IMR-90 (cell line): ENCODE data around the gene PIK3CG. TPM values are rescaled to one million over a fixed set of nuclear protein-coding genes. Genes with fewer than 3 reads are reported as not detected.

Source experiments
- ATAC-seq: fragments of 200-7000 bp; cut with Tn5 transposase; 2 replicates; pipeline ENCODE4 v1.9.1; 2020; ENCODE audit warnings: low read depth, mild to moderate bottlenecking, moderate library complexity
- BruUV-seq: library from RNA; stranded (reverse); fragments of 400-500 nt; replicated peaks from 2 replicates; lab custom pipeline; 2021; lab: Mats Ljungman, UMichigan
- CTCF ChIA-PET: fragments of 300-600 bp; formaldehyde crosslinking; extraction: SDS; loops from one replicate; lab custom pipeline; 2021; ENCODE audit warnings: antibody characterized with exemption; lab: Yijun Ruan, JAX
- POLR2A ChIA-PET: fragments of 300-600 bp; sonication (Branson Sonifier 250); formaldehyde crosslinking; loops from one replicate; lab custom pipeline; 2022; ENCODE audit warnings: antibody characterized with exemption; ENCODE audit not compliant: unreplicated experiment; lab: Charles Lee
- DNase-seq: peaks from one replicate; pipeline ENCODE4 v3.0.0; 2013
- H2AFZ ChIP-seq: replicated peaks from 2 replicates; pipeline ENCODE3; 2013; ENCODE audit warnings: low read length, mild to moderate bottlenecking; ENCODE audit not compliant: poor library complexity
- H2AK5ac ChIP-seq: 2 replicates; pipeline ENCODE4 v1.6.1; 2013; ENCODE audit warnings: low read depth, low read length, inconsistent platforms
- H2AK9ac ChIP-seq: replicated peaks from 2 replicates; pipeline ENCODE3; 2013; ENCODE audit warnings: mild to moderate bottlenecking, low read depth, low read length, moderate library complexity; ENCODE audit not compliant: poor library complexity
- H2BK120ac ChIP-seq: 2 replicates; pipeline ENCODE4 v1.6.1; 2013; ENCODE audit warnings: low read depth, low read length, inconsistent platforms
- H2BK15ac ChIP-seq: 3 replicates; pipeline ENCODE4 v1.6.1; 2013; ENCODE audit warnings: low read depth, low read length, inconsistent platforms
- H2BK20ac ChIP-seq: 2 replicates; pipeline ENCODE4 v1.6.1; 2013; ENCODE audit warnings: low read depth, mild to moderate bottlenecking, inconsistent platforms, low read length, moderate library complexity
- H2BK5ac ChIP-seq: 2 replicates; pipeline ENCODE4 v1.6.1; 2013; ENCODE audit warnings: mild to moderate bottlenecking, low read depth, low read length, inconsistent platforms; ENCODE audit not compliant: poor library complexity, severe bottlenecking
- H3K14ac ChIP-seq: replicated peaks from 2 replicates; pipeline ENCODE4 v1.6.1; 2013; ENCODE audit warnings: low read depth, low read length, inconsistent platforms
- H3K18ac ChIP-seq: 2 replicates; pipeline ENCODE4 v1.6.1; 2013; ENCODE audit warnings: low read depth, low read length, control low read depth
- H3K23ac ChIP-seq: 2 replicates; pipeline ENCODE4 v1.6.1; 2013; ENCODE audit warnings: low read depth, low read length, inconsistent platforms
- H3K27ac ChIP-seq: 2 replicates; pipeline ENCODE4 v1.5.1; 2013; ENCODE audit warnings: mild to moderate bottlenecking, control low read depth, low read length; ENCODE audit not compliant: insufficient read depth
- H3K27me3 ChIP-seq: 2 replicates; pipeline ENCODE4 v1.6.1; 2013; ENCODE audit warnings: low read length; ENCODE audit not compliant: control insufficient read depth, insufficient read depth
- H3K36me3 ChIP-seq: 2 replicates; pipeline ENCODE4 v1.6.1; 2013; ENCODE audit warnings: low read length, mixed read lengths; ENCODE audit not compliant: control insufficient read depth, insufficient read depth
- H3K4ac ChIP-seq: 2 replicates; pipeline ENCODE4 v1.6.1; 2013; ENCODE audit warnings: low read depth, low read length, inconsistent platforms
- H3K4me1 ChIP-seq: 2 replicates; pipeline ENCODE4 v1.6.1; 2013; ENCODE audit warnings: low read length, mixed read lengths; ENCODE audit not compliant: control insufficient read depth, insufficient read depth
- H3K4me2 ChIP-seq: 2 replicates; pipeline ENCODE4 v1.6.1; 2013; ENCODE audit warnings: low read depth, mild to moderate bottlenecking, control low read depth, low read length, moderate library complexity
- H3K4me3 ChIP-seq: 2 replicates; pipeline ENCODE4 v1.5.1; 2013; ENCODE audit warnings: low read depth, mild to moderate bottlenecking, control low read depth, low read length, moderate library complexity; ENCODE audit not compliant: insufficient read depth
- H3K56ac ChIP-seq: 2 replicates; pipeline ENCODE4 v1.6.1; 2013; ENCODE audit warnings: low read length, inconsistent platforms; ENCODE audit not compliant: insufficient read depth; ENCODE audit errors: extremely low read depth
- H3K79me1 ChIP-seq, 2 experiments: 2 replicates each; pipeline ENCODE4 v1.6.1; 2013; ENCODE audit warnings: low read length in 2 of 2, inconsistent platforms in 1 of 2, low read depth in 1 of 2
- H3K9ac ChIP-seq: 2 replicates; pipeline ENCODE4 v1.6.1; 2013; ENCODE audit warnings: low read depth, low read length, control low read depth
- H3K9me1 ChIP-seq: 2 replicates; pipeline ENCODE4 v1.6.1; 2013; ENCODE audit warnings: low read length, inconsistent platforms; ENCODE audit not compliant: insufficient read depth
- H3K9me3 ChIP-seq: 2 replicates; pipeline ENCODE4 v1.6.1; 2013; ENCODE audit warnings: low read length; ENCODE audit not compliant: control insufficient read depth, insufficient read depth
- H4K20me1 ChIP-seq: 2 replicates; pipeline ENCODE4 v1.6.1; 2013; ENCODE audit warnings: low read length, inconsistent platforms; ENCODE audit not compliant: insufficient read depth
- H4K5ac ChIP-seq: 2 replicates; pipeline ENCODE4 v1.6.1; 2013; ENCODE audit warnings: mild to moderate bottlenecking, low read depth, low read length, control low read depth
- H4K8ac ChIP-seq, 2 experiments: 2 replicates each; pipeline ENCODE4 v1.6.1; 2013; ENCODE audit warnings: low read depth in 2 of 2, low read length in 2 of 2, control low read depth in 1 of 2, inconsistent platforms in 1 of 2
- H4K91ac ChIP-seq: 2 replicates; pipeline ENCODE4 v1.6.1; 2013; ENCODE audit warnings: low read depth, low read length, inconsistent platforms; ENCODE audit not compliant: insufficient read depth
- BHLHE40 ChIP-seq: fragments of 150-350 bp; IDR thresholded peaks from 2 replicates; pipeline ENCODE4 v1.6.1; 2016; ENCODE audit warnings: mild to moderate bottlenecking, low read depth, low read length
- CHD1 ChIP-seq: IDR thresholded peaks from 2 replicates; pipeline ENCODE4 v1.6.1; 2012; ENCODE audit warnings: low read depth, low read length, improper control_type of control experiment
- CTCF ChIP-seq: conservative IDR thresholded peaks from 2 replicates; pipeline ENCODE4 v1.5.1; 2012; ENCODE audit warnings: mild to moderate bottlenecking, low read depth, low read length, improper control_type of control experiment
- ELK1 ChIP-seq: fragments of 150-350 bp; IDR thresholded peaks from 2 replicates; pipeline ENCODE4 v1.6.1; 2016; ENCODE audit warnings: low read depth, mild to moderate bottlenecking, low read length, moderate library complexity, borderline replicate concordance
- FOS ChIP-seq: fragments of 150-350 bp; IDR thresholded peaks from 2 replicates; pipeline ENCODE4 v1.6.1; 2016; ENCODE audit warnings: low read depth, low read length
- NFE2L2 ChIP-seq: fragments of 150-350 bp; IDR thresholded peaks from 2 replicates; pipeline ENCODE4 v1.6.1; 2016; ENCODE audit warnings: low read depth, mild to moderate bottlenecking, low read length
- POLR2A ChIP-seq: IDR thresholded peaks from 2 replicates; pipeline ENCODE4 v1.6.1; 2012; ENCODE audit warnings: mild to moderate bottlenecking, low read depth, low read length
- RAD21 ChIP-seq: IDR thresholded peaks from 2 replicates; pipeline ENCODE4 v1.6.1; 2012; ENCODE audit warnings: low read length, improper control_type of control experiment
- RCOR1 ChIP-seq: IDR thresholded peaks from 2 replicates; pipeline ENCODE4 v1.6.1; 2012; ENCODE audit warnings: mild to moderate bottlenecking, low read length, improper control_type of control experiment; ENCODE audit not compliant: insufficient replicate concordance
- WGBS, 2 experiments: methylation state at CpG; one replicate each; pipeline versions ENCODE4 v1.1.5 to v1.1.7; 2013; ENCODE audit warnings: missing lambda C conversion rate in 2 of 2; ENCODE audit not compliant: insufficient read length in 1 of 2; ENCODE audit errors: extremely low coverage in 2 of 2; 5-methylcytosine and 5-hydroxymethylcytosine counted together
- dilution Hi-C: fragments of 300-500 bp; cut with HindIII; formaldehyde crosslinking; loops from one replicate; pipeline ENCODE4 v1.14.3; 2018; ENCODE audit warnings: low sequenced_read_pairs; ENCODE audit not compliant: unreplicated experiment
- in situ Hi-C: fragments of 300-500 bp; cut with MboI; formaldehyde crosslinking; loops from 3 replicates; pipeline ENCODE4 v1.14.3; 2019; ENCODE audit warnings: low sequenced_read_pairs, inconsistent platforms, mixed read lengths
- intact Hi-C: fragments of 100-400 bp; cut with micrococcal nuclease; formaldehyde crosslinking; loops from 2 replicates; pipeline ENCODE4 v1.10.0; 2022
- polyA plus RNA-seq, 3 experiments: library from polyadenylated mRNA; depleted of rRNA; stranded (reverse); fragments of >200 nt; gene quantifications; 2 replicates each; pipeline ENCODE4 v1.2.3, GENCODE V29; 2012; ENCODE audit warnings: low replicate concordance in 1 of 3
- total RNA-seq: library from RNA; depleted of rRNA; stranded (reverse); fragments of >200 nt; gene quantifications from 2 replicates; pipeline ENCODE4 v1.2.3, GENCODE V29; 2012

The PIK3CG gene
- total and polyA plus RNA-seq, 2 of the 4 experiments (the other 2 are of a cell fraction), result under 0.01 TPM; not detected in 1

GRCh38 chr7:106896231-106896630 lies 31.1 kb downstream of the PIK3CG start:
- no peak overlapping the region for H2AK9ac ChIP-seq
- H3K27ac ChIP-seq, result no peak overlapping the region
- no peak overlapping the region for H2AK5ac ChIP-seq
- H4K20me1 ChIP-seq, result no peaks in the 10 kb centered on the region
- POLR2A ChIA-PET, result no interaction called here
- no TSS peak for BruUV-seq
- no peak overlapping the region for H2BK20ac ChIP-seq
- H3K9ac ChIP-seq, result no peak overlapping the region
- no peak overlapping the region for H3K23ac ChIP-seq
- no peak overlapping the region for H3K14ac ChIP-seq
- WGBS, 2 experiments, result 79% methylated on average over 2 of the region's 3 CpGs; no CpG with 5 or more reads in 1 of the 2 experiments
- H4K5ac ChIP-seq, result no peak overlapping the region
- H3K9me1 ChIP-seq, result no peaks in the 10 kb centered on the region
- ATAC-seq, result no peak
- TF ChIP-seq POLR2A (no peak), ELK1 (no peak), CTCF (no peak), FOS (no peak), RCOR1 (no peak), BHLHE40 (no peak), RAD21 (no peak), NFE2L2 (no peak), CHD1 (no peak)
- H2BK5ac ChIP-seq, result no peak overlapping the region
- H3K79me1 ChIP-seq, result no peaks in the 10 kb centered on the region
- H3K27me3 ChIP-seq, result no peaks in the 10 kb centered on the region; the same call in 1 of the 2 replicates
- H3K4me3 ChIP-seq, result no peak overlapping the region
- H3K4me1 ChIP-seq, result no peaks in the 10 kb centered on the region
- H3K18ac ChIP-seq, result no peak overlapping the region
- no peak overlapping the region for H4K8ac ChIP-seq
- H2AFZ ChIP-seq, result no peak overlapping the region
- no peaks in the 10 kb centered on the region for H3K9me3 ChIP-seq
- no peak overlapping the region for H4K91ac ChIP-seq
- no peak overlapping the region for H2BK15ac ChIP-seq
- no peaks in the 10 kb centered on the region for H3K36me3 ChIP-seq
- H3K4ac ChIP-seq, result no peak overlapping the region
- in situ Hi-C loops, result no loop called here
- intact Hi-C loops, result no loop called here
- dilution Hi-C loops, result no loop called here
- no peak overlapping the region for H2BK120ac ChIP-seq
- CTCF ChIA-PET, result interaction anchor here (0.7 kb wide), 1 partner anchor 9 kb away, joined by 3 read pairs; no protein-coding TSS in a partner anchor
- no peak for DNase-seq
- no peak overlapping the region for H3K56ac ChIP-seq
- H3K4me2 ChIP-seq, result no peak overlapping the region
